Endothelial cell (in vitro differentiated cells): ENCODE results near the gene GPR17. TPM values are rescaled to one million over a fixed set of nuclear protein-coding genes. Genes with fewer than 3 reads are reported as not detected.

Source experiments
- DNase-seq: peaks from one replicate; pipeline ENCODE4 v3.0.0; 2021; ENCODE audit warnings: low spot score
- H3K27ac Mint-ChIP-seq: one replicate; pipeline ENCODE4 v1.8.0; 2021; ENCODE audit warnings: mixed read lengths, inconsistent platforms; ENCODE audit not compliant: unreplicated experiment
- H3K27me3 Mint-ChIP-seq: one replicate; pipeline ENCODE4 v1.8.0; 2021; ENCODE audit warnings: mild to moderate bottlenecking, moderate library complexity, mixed read lengths, inconsistent platforms; ENCODE audit not compliant: unreplicated experiment
- H3K36me3 Mint-ChIP-seq: one replicate; pipeline ENCODE4 v1.8.0; 2021; ENCODE audit warnings: mild to moderate bottlenecking, low read depth, mixed read lengths, inconsistent platforms; ENCODE audit not compliant: unreplicated experiment
- H3K4me1 Mint-ChIP-seq: one replicate; pipeline ENCODE4 v1.8.0; 2021; ENCODE audit warnings: mild to moderate bottlenecking, mixed read lengths, inconsistent platforms; ENCODE audit not compliant: unreplicated experiment
- H3K4me3 Mint-ChIP-seq: one replicate; pipeline ENCODE4 v1.8.0; 2021; ENCODE audit warnings: mild to moderate bottlenecking, mixed read lengths, inconsistent platforms; ENCODE audit not compliant: unreplicated experiment
- H3K9me3 Mint-ChIP-seq: one replicate; pipeline ENCODE4 v1.8.0; 2021; ENCODE audit warnings: mixed read lengths, inconsistent platforms; ENCODE audit not compliant: unreplicated experiment
- total RNA-seq: library from RNA; stranded (reverse); fragmentation: NEBNext Ultra II Directional; extraction: Animal tissue kit (Norgen Biotek cat#: 25700); gene quantifications from one replicate; pipeline ENCODE4 v1.2.1, GENCODE V29; 2021; ENCODE audit not compliant: unreplicated experiment
- TF ChIP-seq, protein P1 (sequence below): fragments of 200-600 bp; sonication (generic); IDR thresholded peaks from one replicate; pipeline ENCODE4 v1.5.0; 2021; ENCODE audit warnings: antibody characterized with exemption; ENCODE audit not compliant: unreplicated experiment

The GPR17 gene
- total RNA-seq, 1 donor from 2014 or later = 0.15 TPM

DNA sequence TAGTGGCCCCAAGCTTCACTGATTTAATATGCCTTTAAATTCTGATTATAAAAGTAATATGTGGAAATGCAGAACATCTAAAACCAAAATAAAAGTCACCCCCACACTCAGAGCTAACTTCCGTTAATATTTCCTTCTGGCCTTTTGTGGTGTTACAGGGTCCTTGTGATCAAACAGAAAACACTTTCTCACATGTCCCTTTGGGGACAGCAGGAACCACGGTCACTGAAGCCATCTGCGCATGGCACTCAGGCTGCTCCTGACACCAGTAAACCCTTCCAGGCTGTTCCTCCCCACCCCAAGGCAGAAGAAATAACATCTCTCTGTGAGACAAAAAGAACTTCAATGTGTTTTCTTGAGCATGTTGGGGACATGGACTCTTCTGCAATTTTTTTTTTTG, 25.1 kb upstream of the GPR17 start:
- TF ChIP-seq, protein P1, sequence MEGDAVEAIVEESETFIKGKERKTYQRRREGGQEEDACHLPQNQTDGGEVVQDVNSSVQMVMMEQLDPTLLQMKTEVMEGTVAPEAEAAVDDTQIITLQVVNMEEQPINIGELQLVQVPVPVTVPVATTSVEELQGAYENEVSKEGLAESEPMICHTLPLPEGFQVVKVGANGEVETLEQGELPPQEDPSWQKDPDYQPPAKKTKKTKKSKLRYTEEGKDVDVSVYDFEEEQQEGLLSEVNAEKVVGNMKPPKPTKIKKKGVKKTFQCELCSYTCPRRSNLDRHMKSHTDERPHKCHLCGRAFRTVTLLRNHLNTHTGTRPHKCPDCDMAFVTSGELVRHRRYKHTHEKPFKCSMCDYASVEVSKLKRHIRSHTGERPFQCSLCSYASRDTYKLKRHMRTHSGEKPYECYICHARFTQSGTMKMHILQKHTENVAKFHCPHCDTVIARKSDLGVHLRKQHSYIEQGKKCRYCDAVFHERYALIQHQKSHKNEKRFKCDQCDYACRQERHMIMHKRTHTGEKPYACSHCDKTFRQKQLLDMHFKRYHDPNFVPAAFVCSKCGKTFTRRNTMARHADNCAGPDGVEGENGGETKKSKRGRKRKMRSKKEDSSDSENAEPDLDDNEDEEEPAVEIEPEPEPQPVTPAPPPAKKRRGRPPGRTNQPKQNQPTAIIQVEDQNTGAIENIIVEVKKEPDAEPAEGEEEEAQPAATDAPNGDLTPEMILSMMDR = no peak
- Mint-ChIP-seq H3K4me3 (no peak overlapping the region), H3K4me1 (no peaks in the 10 kb centered on the region), H3K36me3 (peaks cover 4% of the 10 kb centered on the region), H3K27ac (no peak overlapping the region), H3K9me3 (no peaks in the 10 kb centered on the region), H3K27me3 (peaks cover 3% of the 10 kb centered on the region)
- no peak for DNase-seq

DNA sequence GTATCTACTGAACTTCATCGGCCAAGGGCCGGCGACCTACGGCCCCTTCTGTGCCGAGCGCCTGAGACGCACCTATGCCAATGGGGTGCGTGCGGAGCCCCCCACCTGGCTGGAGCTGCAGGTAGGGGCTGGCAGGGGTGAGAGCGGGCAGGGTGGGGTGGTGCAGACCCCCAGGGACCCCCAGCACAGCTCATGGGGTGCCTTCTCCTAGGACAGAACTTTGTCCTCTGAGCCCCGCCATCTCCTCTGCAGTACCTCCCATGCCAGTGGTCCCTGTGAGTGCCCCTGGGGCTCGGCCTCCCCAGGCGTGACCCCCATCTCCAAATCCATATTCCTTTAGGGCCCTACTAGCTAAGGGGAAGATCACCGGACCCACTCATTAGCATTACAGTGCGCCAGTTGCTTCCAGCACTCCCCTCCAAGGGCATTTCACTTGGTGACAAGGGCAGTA, 23.9 kb upstream of the GPR17 start:
- Mint-ChIP-seq H3K4me3 (no peak overlapping the region), H3K27ac (no peak overlapping the region), H3K4me1 (no peaks in the 10 kb centered on the region), H3K9me3 (no peaks in the 10 kb centered on the region), H3K27me3 (peaks cover 7% of the 10 kb centered on the region), H3K36me3 (peaks cover 7% of the 10 kb centered on the region)
- TF ChIP-seq, protein P1 = no peak
- no peak for DNase-seq

DNA sequence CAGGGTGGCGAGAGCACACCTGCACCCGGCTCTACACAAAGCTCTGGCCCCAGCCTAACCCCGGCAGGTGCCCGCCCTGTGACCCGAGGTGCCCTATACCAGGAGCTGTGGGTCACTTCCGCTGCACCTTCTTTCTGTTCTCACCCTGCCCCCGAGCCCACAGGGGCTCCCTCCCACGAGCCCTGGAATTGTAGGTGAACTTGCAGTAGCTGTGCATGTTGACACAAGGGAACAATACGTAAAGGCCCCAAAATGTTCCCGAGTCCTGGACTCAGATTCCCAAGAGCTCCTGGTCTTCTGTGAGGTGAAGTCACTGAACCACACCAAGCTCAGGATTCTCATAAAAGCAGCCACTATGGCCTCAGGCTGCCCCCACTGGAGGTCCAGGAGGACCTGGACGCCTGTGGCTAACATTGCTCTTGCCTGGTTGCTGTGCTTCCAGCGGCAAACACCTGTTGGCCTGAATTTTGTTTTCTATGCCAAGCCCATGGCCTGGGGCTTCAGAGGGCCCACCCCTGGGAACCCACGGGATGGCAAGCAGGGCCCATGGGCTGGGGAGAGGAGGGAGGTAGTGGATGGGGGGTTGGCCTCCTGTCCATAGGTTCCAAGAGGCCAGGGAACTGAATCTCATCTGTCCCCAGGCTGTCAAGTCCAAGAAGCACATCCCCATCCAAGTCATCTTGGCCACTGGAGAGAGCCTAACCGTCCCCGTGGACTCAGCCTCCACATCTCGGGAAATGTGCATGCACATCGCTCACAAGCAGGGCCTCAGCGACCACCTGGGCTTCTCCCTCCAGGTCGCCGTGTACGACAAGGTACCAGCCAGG, 23.2 kb upstream of the GPR17 start:
- DNase-seq = no peak
- Mint-ChIP-seq H3K9me3 (no peaks in the 10 kb centered on the region), H3K4me3 (no peak overlapping the region), H3K27ac (no peak overlapping the region), H3K27me3 (peaks cover 7% of the 10 kb centered on the region), H3K36me3 (peaks cover 6% of the 10 kb centered on the region), H3K4me1 (no peaks in the 10 kb centered on the region)
- TF ChIP-seq, protein P1 = no peak

DNA sequence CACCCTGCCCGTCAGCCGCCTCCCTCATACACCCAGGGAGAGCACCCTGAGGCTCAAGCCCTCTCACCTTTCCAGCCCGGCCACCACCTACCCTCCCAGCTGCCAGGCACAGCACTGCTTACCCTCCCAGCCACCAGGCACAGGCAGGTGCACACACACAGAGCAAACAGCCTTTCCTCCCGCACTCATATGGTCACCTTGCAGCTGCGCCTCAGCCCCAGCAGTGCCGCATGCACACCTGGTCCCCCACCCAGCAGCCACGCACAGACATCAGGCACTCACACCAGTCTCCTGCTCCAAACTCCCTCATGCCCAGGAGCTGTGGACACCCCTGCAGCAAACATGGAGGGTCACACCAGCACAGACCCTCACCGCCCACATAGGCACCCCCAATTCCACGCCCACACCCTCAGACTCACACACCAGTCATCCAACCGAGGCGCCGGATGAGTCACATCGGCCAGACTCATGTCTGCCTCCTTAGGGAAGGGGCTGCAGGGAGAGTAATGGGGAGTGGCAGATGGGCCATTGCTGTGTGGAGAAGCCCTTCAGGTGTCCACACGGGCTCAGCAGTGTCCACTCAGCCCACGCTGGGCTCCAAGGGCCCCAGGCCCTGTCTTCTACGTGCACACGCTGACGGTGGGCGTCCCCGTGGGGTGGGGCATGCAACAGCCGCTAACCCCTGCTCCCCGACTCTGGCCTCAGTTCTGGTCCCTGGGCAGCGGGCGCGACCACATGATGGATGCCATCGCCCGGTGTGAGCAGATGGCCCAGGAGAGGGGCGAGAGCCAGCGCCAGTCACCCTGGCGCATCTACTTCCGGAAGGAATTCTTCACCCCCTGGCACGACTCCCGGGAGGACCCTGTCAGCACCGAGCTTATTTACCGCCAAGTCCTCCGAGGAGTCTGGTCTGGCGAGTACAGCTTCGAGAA, 22.3 kb upstream of the GPR17 start:
- H3K9me3 Mint-ChIP-seq = no peaks in the 10 kb centered on the region

More for the DNA sequence above, 22.3 kb upstream of the GPR17 start:
- Mint-ChIP-seq H3K4me3 (no peak overlapping the region), H3K36me3 (peaks cover 4% of the 10 kb centered on the region), H3K27me3 (peaks cover 7% of the 10 kb centered on the region), H3K27ac (no peak overlapping the region), H3K4me1 (no peaks in the 10 kb centered on the region)
- DNase-seq = no peak
- TF ChIP-seq, protein P1 = no peak
